K562 (cell line): ENCODE results near the gene CTSL. TPM values are rescaled to one million over a fixed set of nuclear protein-coding genes. Genes with fewer than 3 reads are reported as not detected.

Experiments used
- ATAC-seq: fragments of 200-7000 bp; cut with Tn5 transposase; 3 replicates; pipeline ENCODE4 v1.9.1; 2020; ENCODE audit warnings: moderate library complexity
- BruUV-seq: library from RNA; stranded (reverse); fragments of 400-500 nt; replicated peaks from 2 replicates; lab custom pipeline; 2021; lab: Mats Ljungman, UMichigan
- CTCF ChIA-PET: fragments of 300-600 bp; formaldehyde crosslinking; extraction: SDS; loops from one replicate; lab custom pipeline; 2021; ENCODE audit warnings: low intra/inter-chr PET ratio; lab: Yijun Ruan, JAX
- POLR2A ChIA-PET: fragments of 300-600, 350-650 bp; sonication (Branson Sonifier 250); formaldehyde crosslinking; extraction: SDS; loops from one replicate; lab custom pipeline; 2021; ENCODE audit warnings: antibody characterized with exemption, inconsistent platforms; lab: Yijun Ruan, JAX
- DNase-seq, 4 experiments: peaks; one replicate each; pipeline versions ENCODE4 v3.0.0 to v3.0.0-alpha.2; 2011 to 2018; ENCODE audit warnings: low spot score in 3 of 4, mixed read lengths in 3 of 4; ENCODE audit errors: extremely low read depth in 1 of 4
- FAIRE-seq: peaks from 2 replicates; lab custom pipeline; 2011; peaks lifted over from hg19 to GRCh38; lab: Jason Lieb, UNC
- H2AFZ ChIP-seq: 2 replicates; pipeline ENCODE4 v1.6.0; 2011; ENCODE audit warnings: low read depth, low read length, control low read depth, inconsistent platforms
- H3K27ac ChIP-seq: fragments of 200-600 bp; 3 replicates; pipeline ENCODE4 v1.8.0; 2011; ENCODE audit warnings: low read depth, mild to moderate bottlenecking, control low read depth, inconsistent platforms, low read length, moderate library complexity, mixed read lengths; ENCODE audit errors: extremely low read depth
- H3K27me3 ChIP-seq, 2 experiments: fragments of 300-600 bp in 1 of 2; 2 replicates in 1 of 2; 3 replicates in 1 of 2; pipeline versions ENCODE4 v1.6.0 to v1.8.0; 2011; ENCODE audit warnings: inconsistent platforms in 2 of 2, low read length in 2 of 2, mild to moderate bottlenecking in 1 of 2, mixed read lengths in 1 of 2, moderate library complexity in 1 of 2; ENCODE audit not compliant: control insufficient read depth in 2 of 2, insufficient read depth in 2 of 2
- H3K36me3 ChIP-seq: fragments of 300-600 bp; 3 replicates; pipeline ENCODE4 v1.8.0; 2011; ENCODE audit warnings: mild to moderate bottlenecking, low read length, inconsistent platforms; ENCODE audit not compliant: control insufficient read depth, insufficient read depth
- H3K4me1 ChIP-seq, 2 experiments: fragments of 200-600 bp in 1 of 2; replicated peaks in 1 of 2; 2 replicates in 1 of 2; 3 replicates in 1 of 2; pipeline versions ENCODE4 v1.5.1 to v1.8.0; 2011; ENCODE audit warnings: inconsistent platforms in 2 of 2, low read length in 2 of 2, mild to moderate bottlenecking in 1 of 2, mixed read lengths in 1 of 2, moderate library complexity in 1 of 2; ENCODE audit not compliant: control insufficient read depth in 2 of 2, insufficient read depth in 2 of 2
- H3K4me2 ChIP-seq: 2 replicates; pipeline ENCODE4 v1.6.1; 2011; ENCODE audit warnings: low read length, control low read depth, inconsistent platforms, mixed read lengths; ENCODE audit not compliant: insufficient read depth
- H3K4me3 ChIP-seq: fragments of 200-600 bp; sonication (generic), shearing (Covaris generic); 2 replicates; pipeline ENCODE4 v1.5.1; 2016; ENCODE audit warnings: control low read depth, inconsistent platforms
- H3K79me2 ChIP-seq: fragments of 200-600 bp; 3 replicates; pipeline ENCODE4 v1.8.0; 2011; ENCODE audit warnings: low read length, inconsistent platforms; ENCODE audit not compliant: control insufficient read depth, insufficient read depth
- H3K9ac ChIP-seq, 2 experiments: 2 replicates each; pipeline versions ENCODE4 v1.6.0 to v1.6.1; 2011; ENCODE audit warnings: low read depth in 2 of 2, low read length in 2 of 2, control low read depth in 1 of 2, inconsistent platforms in 1 of 2, mild to moderate bottlenecking in 1 of 2, mixed read lengths in 1 of 2; ENCODE audit not compliant: insufficient read depth in 1 of 2
- H3K9me1 ChIP-seq: one replicate; pipeline ENCODE4 v1.6.0; 2011; ENCODE audit warnings: inconsistent platforms, mild to moderate bottlenecking, low read length, moderate library complexity; ENCODE audit not compliant: control insufficient read depth, insufficient read depth
- H3K9me3 ChIP-seq: replicated peaks from 2 replicates; pipeline ENCODE4 v1.5.1; 2011; ENCODE audit warnings: low read depth, low read length, inconsistent platforms; ENCODE audit not compliant: control insufficient read depth, insufficient read depth
- H4K20me1 ChIP-seq: replicated peaks from 2 replicates; pipeline ENCODE4 v1.6.1; 2011; ENCODE audit warnings: low read length, inconsistent platforms, mixed read lengths; ENCODE audit not compliant: control insufficient read depth, insufficient read depth
- ASH1L ChIP-seq: fragments of 450-650 bp; IDR thresholded peaks from 2 replicates; pipeline ENCODE4 v1.6.1; 2018; ENCODE audit warnings: borderline replicate concordance, mild to moderate bottlenecking, low read depth; ENCODE audit not compliant: partially characterized antibody
- HLTF ChIP-seq: fragments of 450-650 bp; IDR thresholded peaks from 2 replicates; pipeline ENCODE4 v1.6.1; 2016
- NELFE ChIP-seq: IDR thresholded peaks from 2 replicates; pipeline ENCODE4 v1.6.1; 2011; ENCODE audit warnings: mild to moderate bottlenecking; ENCODE audit not compliant: insufficient read depth, insufficient read length
- NFE2L1 ChIP-seq: fragments of 450-650 bp; IDR thresholded peaks from 2 replicates; pipeline ENCODE4 v1.6.1; 2016; ENCODE audit warnings: missing genetic modification characterization, low read depth, mild to moderate bottlenecking, missing compliant biosample characterization, moderate library complexity, borderline replicate concordance
- NR2F6 ChIP-seq: fragments of 450-650 bp; formaldehyde crosslinking; IDR thresholded peaks from 2 replicates; pipeline ENCODE4 v1.4.0; 2020; ENCODE audit warnings: mild to moderate bottlenecking
- POLR2AphosphoS5 ChIP-seq: IDR thresholded peaks from 2 replicates; pipeline ENCODE4 v1.6.1; 2011; ENCODE audit warnings: mild to moderate bottlenecking, low read depth, low read length, moderate library complexity; ENCODE audit not compliant: control insufficient read depth, insufficient read depth
- PRDM10 ChIP-seq: fragments of 450-650 bp; IDR thresholded peaks from 2 replicates; pipeline ENCODE4 v1.6.1; 2018; ENCODE audit not compliant: partially characterized antibody
- ZNF518B ChIP-seq: fragments of 250-450 bp; sonication (Bioruptor Pico); IDR thresholded peaks from 2 replicates; pipeline ENCODE4 v1.5.0; 2021; ENCODE audit warnings: mild to moderate bottlenecking, moderate library complexity
- ZNF561 ChIP-seq: fragments of 450-650 bp; formaldehyde crosslinking; conservative IDR thresholded peaks from 2 replicates; pipeline ENCODE4 v1.4.0; 2020; ENCODE audit warnings: mild to moderate bottlenecking, moderate library complexity
- WGBS: fragments of 100-300 bp; shearing (Covaris generic); methylation state at CpG from one replicate; pipeline ENCODE4 v1.1.6; 2016; ENCODE audit warnings: low coverage, mixed read lengths; ENCODE audit not compliant: insufficient coverage; ENCODE audit errors: missing lambda C conversion rate; 5-methylcytosine and 5-hydroxymethylcytosine counted together
- in situ Hi-C: fragments of 300-500 bp; cut with MboI; formaldehyde crosslinking; loops from 4 replicates; pipeline ENCODE4 v1.15.0; 2018; ENCODE audit warnings: inconsistent platforms, mixed read lengths
- intact Hi-C: fragments of 100-400 bp; cut with micrococcal nuclease; formaldehyde crosslinking; loops from 2 replicates; pipeline ENCODE4 v1.14.2; 2022
- polyA plus RNA-seq, 8 experiments: library from polyadenylated mRNA; depleted of rRNA in 4 of 8; stranded (reverse) in 5 of 8; unstranded in 3 of 8; fragments of >200 nt; fragmentation: Nextera tagmentation in 2 of 8; fragmentation: Illumina TruSeq in 1 of 8; extraction: Ambion mirVana in 2 of 8; extraction: Trizol in 1 of 8; gene quantifications; 2 replicates each; pipeline versions ENCODE4 v1.2.1 to v1.2.3, GENCODE V29; 2011 to 2014; ENCODE audit warnings: inconsistent platforms in 1 of 8, missing spikeins in 1 of 8
- total RNA-seq, 7 experiments: library from RNA; depleted of rRNA in 6 of 7; stranded (reverse); fragments of >200 nt in 6 of 7; fragmentation: Illumina TruSeq in 2 of 7; extraction: Trizol in 2 of 7; gene quantifications; 2 replicates each; pipeline versions ENCODE4 v1.2.1 to v1.2.3, GENCODE V29; 2011 to 2021; ENCODE audit warnings: low replicate concordance in 1 of 7
- TF ChIP-seq, protein P1 (sequence below): fragments of 450-650 bp; IDR thresholded peaks from 2 replicates; pipeline ENCODE4 v1.6.1; 2016
- TF ChIP-seq, protein P2 (sequence below): sonication (generic); formaldehyde crosslinking; IDR thresholded peaks from 2 replicates; pipeline ENCODE4 v1.8.0; 2022; ENCODE audit warnings: mild to moderate bottlenecking, low read depth, missing genetic modification reagents

CTSL gene
- total and polyA plus RNA-seq, 9 of the 15 experiments (the other 6 are each of a cell fraction or from before 2014, with no cell fraction given): 55.9 to 165 (median 93.7) TPM

GRCh38 chr9:87708546-87708945 lies 17.4 kb upstream of the CTSL start:
- intact Hi-C loops: no loop called here
- BruUV-seq: no TSS peak
- peaks cover 16 to 33% of the 10 kb centered on the region in 2 experiments; a peak in 4 of 5 replicates for H3K4me1 ChIP-seq
- H3K9me1 ChIP-seq: peaks cover 3% of the 10 kb centered on the region
- 60% methylated on average over 5 of the region's 5 CpGs for WGBS
- no peaks in the 10 kb centered on the region for H3K27me3 ChIP-seq
- no peak overlapping the region for H3K27ac ChIP-seq
- H3K9ac ChIP-seq: no peak overlapping the region
- H4K20me1 ChIP-seq: no peaks in the 10 kb centered on the region
- H3K4me2 ChIP-seq: no peak overlapping the region
- ChIA-PET POLR2A (interaction anchor here (0.6 kb wide), 1 partner anchor 13 kb away, joined by 3 read pairs; no protein-coding TSS in a partner anchor), CTCF (no interaction called here)
- peaks cover 17% of the 10 kb centered on the region; the same call in 2 of the 3 replicates for H3K36me3 ChIP-seq
- no peak for DNase-seq
- H2AFZ ChIP-seq: no peak overlapping the region
- in situ Hi-C loops: no loop called here
- H3K9me3 ChIP-seq: no peaks in the 10 kb centered on the region
- ATAC-seq: no peak
- FAIRE-seq: no peak
- H3K4me3 ChIP-seq: no peak overlapping the region
- no peaks in the 10 kb centered on the region for H3K79me2 ChIP-seq
- TF ChIP-seq POLR2AphosphoS5 (no peak), ASH1L (no peak), NELFE (no peak), HLTF (no peak), NFE2L1 (tag) (no peak), ZNF561 (CRISPR knock-in tag) (no peak), ZNF518B (CRISPR knock-in tag) (no peak), PRDM10 (no peak), NR2F6 (CRISPR knock-in tag) (no peak)
- TF ChIP-seq, protein P1, sequence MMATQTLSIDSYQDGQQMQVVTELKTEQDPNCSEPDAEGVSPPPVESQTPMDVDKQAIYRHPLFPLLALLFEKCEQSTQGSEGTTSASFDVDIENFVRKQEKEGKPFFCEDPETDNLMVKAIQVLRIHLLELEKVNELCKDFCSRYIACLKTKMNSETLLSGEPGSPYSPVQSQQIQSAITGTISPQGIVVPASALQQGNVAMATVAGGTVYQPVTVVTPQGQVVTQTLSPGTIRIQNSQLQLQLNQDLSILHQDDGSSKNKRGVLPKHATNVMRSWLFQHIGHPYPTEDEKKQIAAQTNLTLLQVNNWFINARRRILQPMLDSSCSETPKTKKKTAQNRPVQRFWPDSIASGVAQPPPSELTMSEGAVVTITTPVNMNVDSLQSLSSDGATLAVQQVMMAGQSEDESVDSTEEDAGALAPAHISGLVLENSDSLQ: no peak
- TF ChIP-seq, protein P2, sequence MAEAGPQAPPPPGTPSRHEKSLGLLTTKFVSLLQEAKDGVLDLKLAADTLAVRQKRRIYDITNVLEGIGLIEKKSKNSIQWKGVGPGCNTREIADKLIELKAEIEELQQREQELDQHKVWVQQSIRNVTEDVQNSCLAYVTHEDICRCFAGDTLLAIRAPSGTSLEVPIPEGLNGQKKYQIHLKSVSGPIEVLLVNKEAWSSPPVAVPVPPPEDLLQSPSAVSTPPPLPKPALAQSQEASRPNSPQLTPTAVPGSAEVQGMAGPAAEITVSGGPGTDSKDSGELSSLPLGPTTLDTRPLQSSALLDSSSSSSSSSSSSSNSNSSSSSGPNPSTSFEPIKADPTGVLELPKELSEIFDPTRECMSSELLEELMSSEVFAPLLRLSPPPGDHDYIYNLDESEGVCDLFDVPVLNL (CRISPR knock-in tag): no peak
